GM19023 (cell line): ENCODE measurements around the gene METRN.
"Not testable (repeated sequence)": the region's sequence is repeated elsewhere in the genome, so short reads cannot be mapped to it uniquely, and the experiment has no call there.

Experiments used
- ATAC-seq: cut with Tn5 transposase; IDR thresholded peaks from one replicate; pipeline ENCODE4 v1.9.1; 2021; ENCODE audit warnings: mild to moderate bottlenecking, moderate library complexity; ENCODE audit not compliant: unreplicated experiment

The METRN gene

GRCh38 chr16:751152-752006, 36.5 kb downstream of the METRN start:
- no peak for ATAC-seq

- ATAC-seq, result no peak
Observed at GRCh38 chr16:752007-752312, 37.0 kb downstream of the METRN start.

GRCh38 chr16:754121-754607, 39.2 kb downstream of the METRN start:
- not testable (repeated sequence) for ATAC-seq

- ATAC-seq, result no peak
Observed at GRCh38 chr16:754656-755055, 39.7 kb downstream of the METRN start.

GRCh38 chr16:756428-756827, 41.5 kb downstream of the METRN start:
- ATAC-seq, result no peak

GRCh38 chr16:759110-759910, 44.4 kb downstream of the METRN start:
- ATAC-seq, result no peak

- ATAC-seq, result no peak
Observed at GRCh38 chr16:760065-760464, 45.1 kb downstream of the METRN start.

GRCh38 chr16:760545-761343, 45.8 kb downstream of the METRN start, which contains the start of gene MSLN:
MSLN (plus strand) TSS chr16:760734; CDS start chr16:762681, 1,947 bp downstream.
- no peak for ATAC-seq

- ATAC-seq, result no peak
Observed at GRCh38 chr16:761625-762513, 47.0 kb downstream of the METRN start.

GRCh38 chr16:762595-763268, 47.8 kb downstream of the METRN start:
- ATAC-seq, result no peak

- no peak for ATAC-seq
Observed at GRCh38 chr16:763369-764183, 48.7 kb downstream of the METRN start.

GRCh38 chr16:764184-764750, 49.3 kb downstream of the METRN start:
- ATAC-seq, result no peak

- ATAC-seq, result no peak
Observed at GRCh38 chr16:764848-765487, 50.0 kb downstream of the METRN start.

- ATAC-seq, result no peak
Observed at GRCh38 chr16:765488-765865, 50.6 kb downstream of the METRN start.

- ATAC-seq, result no peak
Observed at GRCh38 chr16:766008-766819, 51.3 kb downstream of the METRN start.

GRCh38 chr16:766820-767640, 52.1 kb downstream of the METRN start:
- no peak for ATAC-seq
